ENCODE measurements around the gene PKDREJ. TPM values are rescaled to one million over a fixed set of nuclear protein-coding genes. Genes with fewer than 3 reads are reported as not detected.

The PKDREJ gene
- total RNA-seq, 1 donor from 2014 or later = 0.11 TPM

DNA sequence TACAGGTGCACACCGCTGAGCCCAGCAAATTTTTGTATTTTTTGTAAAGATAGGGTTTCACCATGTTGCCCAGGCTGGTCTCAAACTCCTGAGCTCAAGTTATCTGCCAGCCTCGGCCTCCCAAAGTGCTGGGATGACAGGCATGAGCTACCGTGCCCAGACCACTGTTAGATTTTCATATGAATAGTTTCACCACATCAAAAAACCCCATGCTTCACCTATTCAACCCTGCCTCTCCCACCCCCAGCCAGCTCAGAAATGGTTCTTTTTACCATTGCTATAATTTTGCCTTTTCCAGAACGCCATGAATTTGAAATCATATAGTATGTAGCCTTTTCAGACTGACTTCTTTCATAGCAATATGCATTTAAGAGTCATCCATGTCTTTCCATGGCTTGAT, 50.9 kb downstream of the PKDREJ start:
- DNase-seq (ENCODE audit: low spot score) = no peak
- intact Hi-C loops (cut with DNase I) = no loop called here

DNA sequence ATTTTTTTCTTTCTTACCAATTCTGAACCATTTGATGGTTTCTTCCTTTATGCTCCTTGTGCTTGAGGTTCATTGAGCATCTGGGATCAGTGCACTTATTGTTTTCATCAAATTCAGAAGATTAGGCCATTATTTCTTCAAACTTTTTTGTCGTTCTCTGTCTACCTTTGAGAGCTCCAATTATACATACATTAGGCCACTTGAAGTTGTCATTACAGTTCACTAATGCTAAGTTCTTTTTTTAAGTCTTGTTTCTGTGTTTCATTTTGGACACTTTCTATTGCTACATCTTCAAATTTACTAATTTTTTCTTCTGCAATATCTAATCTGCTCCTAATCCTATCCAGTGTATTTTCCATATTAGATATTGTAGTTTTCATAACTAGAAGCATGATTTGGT, 53.9 kb downstream of the PKDREJ start:
- DNase-seq (ENCODE audit: low spot score) = no peak
- intact Hi-C loops (cut with DNase I) = no loop called here

Other genes starting within 250 kb of the PKDREJ start
- gene PPARA, start 112.8 kb downstream of the PKDREJ start, total RNA-seq = 78.8 TPM
- gene CDPF1, start 13.1 kb downstream of the PKDREJ start, total RNA-seq = 7.6 TPM
- gene TTC38, start 4.7 kb upstream of the PKDREJ start, total RNA-seq = 21.5 TPM
- 0.32 TPM for gene GTSE1, start 33.5 kb upstream of the PKDREJ start, total RNA-seq
- 34.7 TPM for gene TRMU, start 72.4 kb upstream of the PKDREJ start, total RNA-seq

Data from cardiac septum (tissue), 1 donor.